Bronchial epithelial cell (primary cell): ENCODE data around the gene THRB. TPM values are rescaled to one million over a fixed set of nuclear protein-coding genes. Genes with fewer than 3 reads are reported as not detected.

Experiments
- DNase-seq: peaks from one replicate; pipeline ENCODE4 v3.0.0-alpha.2; 2010; ENCODE audit warnings: low read depth
- FAIRE-seq: peaks from 2 replicates; lab custom pipeline; 2011; peaks lifted over from hg19 to GRCh38; lab: Jason Lieb, UNC
- H3K27me3 ChIP-seq: 2 replicates; pipeline ENCODE4 v1.5.1; 2011; ENCODE audit warnings: low read length; ENCODE audit not compliant: control insufficient read depth, insufficient read depth
- H3K36me3 ChIP-seq: 2 replicates; pipeline ENCODE4 v1.5.1; 2011; ENCODE audit warnings: low read length; ENCODE audit not compliant: control insufficient read depth, insufficient read depth
- H3K4me3 ChIP-seq: 2 replicates; pipeline ENCODE4 v1.5.1; 2011; ENCODE audit warnings: mild to moderate bottlenecking, low read depth, low read length, control low read depth
- total RNA-seq: library from RNA; depleted of rRNA; stranded (reverse); fragments of >200 nt; gene quantifications from 2 replicates; pipeline ENCODE4 v1.2.1, GENCODE V29; 2014
- TF ChIP-seq, protein P1 (sequence below): IDR thresholded peaks from 2 replicates; pipeline ENCODE4 v1.5.1; 2011; ENCODE audit warnings: mild to moderate bottlenecking, moderate library complexity, low read length, control low read depth, inconsistent platforms; ENCODE audit not compliant: insufficient read depth, severe bottlenecking

The THRB gene
- total RNA-seq, 1 donor from 2014 or later = 7.6 TPM

DNA sequence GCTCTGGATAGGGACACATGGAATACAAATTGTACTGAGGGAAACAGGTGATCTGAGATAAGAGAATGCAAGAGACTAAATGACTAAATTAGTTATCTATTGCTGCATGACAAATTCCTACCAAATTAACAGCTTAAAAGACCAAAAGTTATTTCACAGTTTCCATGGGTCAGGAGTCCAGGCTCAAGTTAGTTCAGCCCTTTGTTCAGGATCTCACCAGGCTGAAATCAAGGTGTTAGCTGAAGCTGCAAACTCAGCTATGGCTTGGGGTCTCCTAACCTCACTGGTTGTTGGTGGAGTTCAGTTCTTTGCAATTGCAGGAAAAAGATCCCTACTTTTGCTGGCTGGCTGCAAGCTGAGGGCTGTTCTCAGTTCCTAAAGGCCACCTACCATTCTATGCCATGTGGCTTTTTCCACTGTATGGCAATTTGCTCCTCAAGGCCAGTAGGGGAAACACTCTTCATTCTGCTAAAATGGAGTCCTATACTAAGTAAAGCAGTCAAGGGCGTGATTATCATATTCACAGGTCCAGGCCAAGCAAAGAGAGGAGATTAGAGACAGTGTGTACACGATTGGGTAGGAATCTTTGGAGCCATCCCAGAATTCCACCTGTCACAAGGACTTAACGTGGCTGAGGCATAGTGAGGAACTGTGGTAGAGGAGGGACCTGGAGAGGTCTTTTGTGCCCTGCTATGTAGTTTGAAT lies 53.7 kb downstream of the THRB start:
- Histone ChIP-seq H3K27me3 (no peaks in the 10 kb centered on the region), H3K36me3 (no peaks in the 10 kb centered on the region), H3K4me3 (no peak overlapping the region)
- FAIRE-seq (no peak), DNase-seq (no peak)
- TF ChIP-seq, protein P1, sequence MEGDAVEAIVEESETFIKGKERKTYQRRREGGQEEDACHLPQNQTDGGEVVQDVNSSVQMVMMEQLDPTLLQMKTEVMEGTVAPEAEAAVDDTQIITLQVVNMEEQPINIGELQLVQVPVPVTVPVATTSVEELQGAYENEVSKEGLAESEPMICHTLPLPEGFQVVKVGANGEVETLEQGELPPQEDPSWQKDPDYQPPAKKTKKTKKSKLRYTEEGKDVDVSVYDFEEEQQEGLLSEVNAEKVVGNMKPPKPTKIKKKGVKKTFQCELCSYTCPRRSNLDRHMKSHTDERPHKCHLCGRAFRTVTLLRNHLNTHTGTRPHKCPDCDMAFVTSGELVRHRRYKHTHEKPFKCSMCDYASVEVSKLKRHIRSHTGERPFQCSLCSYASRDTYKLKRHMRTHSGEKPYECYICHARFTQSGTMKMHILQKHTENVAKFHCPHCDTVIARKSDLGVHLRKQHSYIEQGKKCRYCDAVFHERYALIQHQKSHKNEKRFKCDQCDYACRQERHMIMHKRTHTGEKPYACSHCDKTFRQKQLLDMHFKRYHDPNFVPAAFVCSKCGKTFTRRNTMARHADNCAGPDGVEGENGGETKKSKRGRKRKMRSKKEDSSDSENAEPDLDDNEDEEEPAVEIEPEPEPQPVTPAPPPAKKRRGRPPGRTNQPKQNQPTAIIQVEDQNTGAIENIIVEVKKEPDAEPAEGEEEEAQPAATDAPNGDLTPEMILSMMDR = no peak

DNA sequence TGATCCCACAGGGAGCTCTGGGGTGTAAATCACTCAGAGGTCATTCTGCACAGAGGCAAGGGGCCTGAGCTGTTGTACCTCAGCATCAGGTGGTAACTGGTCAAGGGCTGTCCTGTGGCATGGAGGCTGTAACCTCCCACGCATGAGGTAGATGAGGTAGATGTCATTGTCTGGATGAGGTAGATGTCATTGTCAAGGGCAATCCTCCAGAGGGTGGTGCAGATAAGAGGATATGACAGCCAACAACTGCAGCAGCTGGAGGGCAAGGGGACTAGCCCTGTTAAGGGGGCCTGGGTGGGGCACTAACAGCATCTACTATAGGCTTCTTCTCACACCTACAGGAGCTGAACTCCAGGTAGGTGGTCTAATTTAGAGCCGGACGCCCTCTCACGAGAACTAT lies 55.6 kb downstream of the THRB start:
- DNase-seq (no peak), FAIRE-seq (peak; percentile 7)
- no peaks in the 10 kb centered on the region for H3K27me3 ChIP-seq
- no peak overlapping the region for H3K4me3 ChIP-seq
- H3K36me3 ChIP-seq = no peaks in the 10 kb centered on the region
- TF ChIP-seq, protein P1 = no peak

DNA sequence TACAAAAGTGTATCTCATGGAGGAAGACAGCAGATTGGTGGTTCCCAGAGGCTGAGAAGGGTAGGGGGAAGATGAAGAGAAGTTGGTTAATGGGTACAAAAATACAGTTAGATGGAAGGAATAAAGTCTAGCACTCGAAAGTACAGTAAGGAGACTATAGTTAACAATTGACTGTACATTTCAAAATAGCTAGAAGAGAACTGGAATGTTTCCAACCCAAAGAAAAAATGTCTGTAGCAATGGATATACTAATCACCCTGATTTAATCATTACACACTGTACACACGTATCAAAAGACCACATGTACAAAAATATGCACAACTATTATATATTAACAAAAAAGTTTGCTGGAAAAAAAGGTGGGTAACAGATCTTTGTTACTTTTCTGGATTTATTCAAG lies 57.3 kb downstream of the THRB start:
- H3K27me3 ChIP-seq = no peaks in the 10 kb centered on the region
- DNase-seq = no peak
- no peak for FAIRE-seq
- no peak overlapping the region for H3K4me3 ChIP-seq
- H3K36me3 ChIP-seq = no peaks in the 10 kb centered on the region
- TF ChIP-seq, protein P1 = no peak

- FAIRE-seq = no peak
- Histone ChIP-seq H3K27me3 (no peaks in the 10 kb centered on the region), H3K36me3 (no peaks in the 10 kb centered on the region), H3K4me3 (no peak overlapping the region)
- TF ChIP-seq, protein P1 = no peak
- no peak for DNase-seq
These were observed 59.1 kb downstream of the THRB start for GRCh38 chr3:24435584-24435983.

- no peaks in the 10 kb centered on the region for H3K27me3 ChIP-seq
- TF ChIP-seq, protein P1 = no peak
- H3K4me3 ChIP-seq = no peak overlapping the region
- FAIRE-seq = no peak
- no peaks in the 10 kb centered on the region for H3K36me3 ChIP-seq
- no peak for DNase-seq
These were observed 60.0 kb downstream of the THRB start for GRCh38 chr3:24434651-24435050.
